HG02610 (cell line): ENCODE results near the gene KRT24.
"Not testable (repeated sequence)": the region's sequence is repeated elsewhere in the genome, so short reads cannot be mapped to it uniquely, and the experiment has no call there.

Experiments
- ATAC-seq: cut with Tn5 transposase; IDR thresholded peaks from one replicate; pipeline ENCODE4 v1.9.1; 2021; ENCODE audit warnings: mild to moderate bottlenecking, moderate library complexity; ENCODE audit not compliant: unreplicated experiment

KRT24 gene

GRCh38 chr17:40703652-40704051 lies at the start of gene KRT24:
Gene KRT24 (minus strand): TSS chr17:40703752. CDS start chr17:40703693, 59 bp downstream.
- no peak for ATAC-seq

DNA sequence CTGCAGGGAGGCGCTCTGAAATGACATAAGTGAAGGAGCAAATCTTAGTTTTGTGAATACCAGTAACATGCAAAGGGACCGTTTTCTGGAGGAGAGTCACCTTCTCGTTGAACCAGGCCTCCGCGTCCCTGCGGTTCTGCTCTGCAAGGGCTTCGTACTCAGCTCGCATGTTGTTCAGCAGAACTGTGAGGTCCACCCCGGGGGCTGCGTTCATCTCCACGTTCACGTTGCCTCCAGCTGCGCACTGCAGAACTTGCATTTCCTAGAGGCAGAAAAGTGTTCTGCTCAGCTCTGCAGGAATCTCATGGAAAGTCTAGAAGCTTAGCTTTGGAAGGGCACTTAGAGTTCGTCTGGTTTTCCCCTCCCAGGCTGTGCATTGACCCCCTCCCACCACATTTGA lies 47.5 kb upstream of the KRT24 start:
- no peak for ATAC-seq

DNA sequence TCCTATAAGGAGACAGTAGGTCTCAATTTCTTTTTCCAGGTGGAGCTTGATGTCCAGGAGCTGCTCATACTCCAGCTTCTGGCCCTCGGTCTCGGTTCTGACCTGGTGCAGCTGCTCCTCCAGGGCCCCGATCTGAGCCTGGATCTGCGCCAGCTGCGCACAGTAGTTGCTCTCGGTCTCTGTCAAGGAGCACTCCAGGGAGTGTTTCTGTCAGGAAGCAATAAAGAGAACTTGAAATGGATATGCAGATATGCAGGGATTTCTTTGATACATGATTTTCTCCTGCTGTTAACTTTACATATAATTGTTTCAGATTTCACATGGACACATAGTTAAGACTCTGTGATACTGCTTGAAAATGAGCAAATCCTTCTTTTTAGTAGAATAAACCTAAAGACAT lies 46.8 kb upstream of the KRT24 start:
- no peak for ATAC-seq

DNA sequence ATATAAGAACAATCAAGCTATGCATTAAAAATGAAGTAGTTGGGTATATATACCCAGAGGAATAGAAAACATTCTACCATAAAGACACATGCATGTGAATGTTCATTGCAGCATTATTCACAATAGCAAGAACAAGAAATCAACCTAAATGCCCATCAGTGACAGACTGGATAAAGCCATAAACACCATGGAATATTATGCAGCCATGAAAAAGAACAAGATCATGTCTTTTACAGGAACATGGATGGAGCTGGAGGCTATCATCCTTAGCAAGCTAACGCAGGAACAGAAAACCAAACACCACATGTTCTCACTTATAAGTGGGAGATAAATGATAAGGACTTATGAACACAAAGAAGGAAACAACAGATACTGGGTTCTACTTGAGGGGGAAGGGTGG lies 45.1 kb upstream of the KRT24 start:
- not testable (repeated sequence) for ATAC-seq

DNA sequence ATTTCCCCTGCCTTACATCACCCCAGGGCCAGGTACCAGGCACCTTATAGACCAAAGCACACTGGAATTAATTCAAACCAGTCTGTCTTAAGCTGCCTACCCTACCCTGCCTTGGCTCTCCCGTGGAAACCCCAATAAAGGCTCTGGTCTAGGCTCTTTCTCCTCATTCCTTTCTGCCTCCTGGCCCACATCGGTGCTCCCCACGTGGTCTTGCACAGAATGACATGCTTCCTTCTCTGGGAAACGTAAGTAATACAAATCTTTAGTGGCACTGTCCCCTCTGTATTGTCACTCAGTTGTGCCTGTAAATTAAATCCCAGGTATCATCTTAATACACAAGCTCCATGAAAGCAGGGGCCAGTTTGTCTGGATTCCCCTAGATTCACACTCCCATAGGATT lies 35.0 kb upstream of the KRT24 start:
- no peak for ATAC-seq

GRCh38 chr17:40735016-40735415 lies 31.5 kb upstream of the KRT24 start:
- no peak for ATAC-seq

GRCh38 chr17:40734018-40734417 lies 30.5 kb upstream of the KRT24 start:
- no peak for ATAC-seq

DNA sequence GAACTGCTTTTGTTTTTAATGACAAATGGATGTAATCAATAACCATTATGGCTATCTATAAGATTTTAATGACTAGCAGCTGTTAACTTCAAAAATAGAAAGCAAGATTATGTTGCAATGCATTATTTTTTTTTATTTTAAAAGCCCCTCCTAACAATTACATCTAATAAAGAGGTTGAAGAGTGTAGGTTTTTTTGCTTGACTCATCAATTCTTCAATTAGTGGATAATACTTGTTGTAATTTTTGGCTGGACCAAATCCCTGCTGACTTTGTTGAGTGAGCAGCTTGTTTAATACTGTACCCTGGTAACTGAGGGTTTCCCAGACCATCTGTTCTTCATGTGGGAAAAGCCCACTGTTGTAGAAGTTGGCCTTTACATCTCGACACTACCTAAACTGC lies 27.4 kb upstream of the KRT24 start:
- ATAC-seq: no peak

GRCh38 chr17:40727447-40728231 lies 24.1 kb upstream of the KRT24 start:
- ATAC-seq: peak; percentile 40

GRCh38 chr17:40726919-40727318 lies 23.4 kb upstream of the KRT24 start:
- no peak for ATAC-seq

GRCh38 chr17:40724656-40725055 lies 21.1 kb upstream of the KRT24 start:
- no peak for ATAC-seq

GRCh38 chr17:40722241-40722640 lies 18.7 kb upstream of the KRT24 start:
- ATAC-seq: no peak

DNA sequence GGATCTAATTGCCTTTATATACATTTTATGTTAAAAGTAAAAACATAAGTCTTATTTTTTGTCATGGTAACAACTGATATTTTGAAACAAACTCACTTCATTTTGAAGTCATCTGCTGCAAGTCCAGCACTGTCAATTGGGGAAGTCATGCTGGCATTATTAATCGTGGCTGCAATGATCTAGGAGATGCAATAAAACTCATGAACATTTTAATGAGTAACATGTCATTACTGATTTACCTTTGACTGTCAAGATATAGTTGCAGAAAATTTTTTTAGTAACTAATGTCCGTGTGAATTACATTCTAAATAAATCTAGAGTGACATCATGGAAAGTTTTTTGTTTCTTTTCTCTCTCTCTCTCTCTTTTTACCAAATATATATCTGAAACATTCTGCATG lies 17.3 kb upstream of the KRT24 start:
- ATAC-seq: no peak

- no peak for ATAC-seq
These were observed 15.4 kb upstream of the KRT24 start for GRCh38 chr17:40718930-40719329.

- no peak for ATAC-seq
These were observed 14.2 kb upstream of the KRT24 start for GRCh38 chr17:40717776-40718175.

- ATAC-seq: no peak
These were observed 10.9 kb upstream of the KRT24 start for GRCh38 chr17:40714473-40714872.

GRCh38 chr17:40707745-40708144 lies 4.2 kb upstream of the KRT24 start:
- ATAC-seq: no peak

DNA sequence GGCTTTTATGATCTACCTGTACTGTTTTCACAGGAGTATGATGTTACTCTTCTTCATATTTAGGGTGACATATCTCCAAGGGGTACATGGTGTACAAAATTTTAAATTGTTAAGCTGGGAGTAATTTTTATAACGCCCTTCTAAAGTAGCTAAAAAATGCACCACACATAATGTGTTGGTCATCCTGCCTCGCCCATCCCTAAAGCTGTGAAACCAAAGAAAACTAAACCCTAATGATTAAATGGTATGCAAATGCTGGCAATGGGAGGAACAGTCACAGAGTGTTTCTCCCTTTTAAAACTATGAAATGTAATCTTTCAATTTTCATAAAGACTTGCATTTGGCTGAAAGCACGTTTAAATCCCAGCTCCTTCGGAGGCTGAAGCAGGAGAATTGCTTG lies 2.0 kb upstream of the KRT24 start:
- ATAC-seq: no peak

- no peak for ATAC-seq
These were observed 1.3 kb downstream of the KRT24 start for GRCh38 chr17:40702271-40702670.

DNA sequence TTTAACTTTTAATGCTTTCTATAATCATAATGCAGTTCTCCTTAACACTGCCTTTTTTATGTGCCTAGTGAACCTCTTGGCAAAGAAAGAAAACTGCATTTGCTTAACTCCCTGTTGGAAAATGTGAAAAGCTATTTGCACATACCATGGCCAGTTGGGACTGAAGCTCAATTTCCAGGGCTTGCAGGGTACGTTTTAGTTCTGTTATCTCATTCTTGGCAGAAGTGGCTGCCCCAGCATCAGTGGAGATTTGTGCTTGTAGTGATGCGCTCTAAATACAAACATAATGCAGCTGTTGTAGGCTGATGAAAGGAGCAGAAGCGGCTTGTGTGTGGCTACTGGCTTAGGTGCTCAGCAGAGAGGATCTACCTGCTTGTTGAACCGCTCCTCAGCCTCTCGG lies 3.7 kb downstream of the KRT24 start:
- no peak for ATAC-seq

- ATAC-seq: no peak
These were observed 4.2 kb downstream of the KRT24 start for GRCh38 chr17:40699371-40699770.

- no peak for ATAC-seq
These were observed 6.3 kb downstream of the KRT24 start for GRCh38 chr17:40697297-40697696.

- no peak for ATAC-seq
These were observed 6.9 kb downstream of the KRT24 start for GRCh38 chr17:40696651-40697072.
